GM19193 (cell line): ENCODE data around the gene GINS1.

Experiments
- POLR2A ChIP-seq: IDR thresholded peaks from 4 replicates; pipeline ENCODE4 v1.6.1; 2011; ENCODE audit not compliant: insufficient read depth, insufficient read length; ENCODE audit errors: extremely low read depth

GINS1 gene

DNA sequence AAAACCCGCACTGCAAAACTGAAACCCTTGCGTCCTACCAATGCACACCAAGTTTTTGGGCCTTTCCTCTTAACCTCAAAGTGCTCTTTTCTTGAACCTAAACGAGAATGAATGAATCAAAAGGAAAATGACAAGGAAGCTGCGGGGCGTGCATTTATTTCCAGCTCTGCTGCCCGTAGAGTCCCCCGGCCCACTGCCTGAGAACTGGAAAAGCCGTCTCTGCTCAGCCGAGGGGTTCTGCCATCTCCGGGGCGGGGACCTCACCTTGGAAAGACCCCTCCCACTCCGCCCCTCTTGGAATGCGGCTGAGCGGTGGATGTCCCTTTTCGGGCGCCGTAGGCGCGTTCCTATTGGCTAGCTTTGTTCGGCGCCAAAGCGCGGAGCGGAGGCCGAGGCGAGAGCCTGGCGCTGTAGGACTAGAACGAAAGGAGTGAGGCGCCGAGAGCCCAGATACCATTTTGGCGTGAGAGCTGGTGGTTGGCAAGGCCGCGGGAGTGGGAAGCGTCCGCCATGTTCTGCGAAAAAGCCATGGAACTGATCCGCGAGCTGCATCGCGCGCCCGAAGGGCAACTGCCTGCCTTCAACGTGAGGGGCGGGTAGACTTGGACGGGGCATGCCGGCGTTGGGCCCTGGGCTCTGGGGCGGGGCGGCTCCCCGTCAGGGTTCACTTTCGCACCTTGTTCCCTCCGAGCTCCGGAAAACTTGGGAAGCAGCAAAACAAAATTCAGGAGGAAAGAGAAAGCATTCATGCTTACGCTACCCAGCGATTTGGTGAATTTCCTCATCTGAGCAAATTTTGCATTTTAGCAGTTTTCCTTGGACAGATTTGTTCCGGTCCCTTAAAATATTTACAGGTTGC is at the start of gene GINS1:
Gene GINS1, plus strand, starts transcription at position 363 of the 859 bp plus-strand sequence. Its CDS starts 148 bp downstream, at position 511.
- TF ChIP-seq POLR2A = peak; percentile 91

DNA sequence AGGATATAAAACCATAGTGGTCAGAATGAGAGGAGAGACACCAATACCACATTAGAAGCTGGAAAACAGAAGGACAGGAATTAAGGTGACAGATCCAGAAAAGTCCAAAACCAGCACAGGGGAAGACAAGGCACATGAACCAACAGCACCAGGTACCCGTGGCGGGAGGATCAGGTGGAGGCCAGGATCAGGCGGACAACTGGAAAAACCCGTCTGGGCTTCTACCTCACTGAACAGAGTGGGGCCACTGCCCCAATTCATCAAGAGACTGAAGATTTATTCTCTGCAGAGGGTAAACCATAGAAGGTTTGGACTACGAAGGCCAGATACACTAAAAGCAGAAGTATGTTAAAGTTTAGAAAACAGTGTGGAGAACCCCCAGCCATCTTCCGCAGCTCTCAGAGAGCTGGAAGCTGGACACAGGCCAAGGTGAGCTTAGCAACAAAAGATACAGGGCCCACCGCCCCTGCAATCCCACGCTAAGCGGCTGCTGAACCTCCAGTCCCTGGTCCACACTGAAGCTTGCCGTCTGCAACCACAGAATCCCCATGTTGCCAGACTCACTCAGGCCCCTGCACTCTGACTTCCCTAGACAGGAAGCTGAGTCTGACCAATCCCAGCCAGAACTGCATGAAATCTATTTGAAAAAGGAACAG is 46.7 kb upstream of the GINS1 start:
- no peak for TF ChIP-seq POLR2A

GRCh38 chr20:25361287-25361683 is 46.2 kb upstream of the GINS1 start:
- TF ChIP-seq POLR2A = no peak

DNA sequence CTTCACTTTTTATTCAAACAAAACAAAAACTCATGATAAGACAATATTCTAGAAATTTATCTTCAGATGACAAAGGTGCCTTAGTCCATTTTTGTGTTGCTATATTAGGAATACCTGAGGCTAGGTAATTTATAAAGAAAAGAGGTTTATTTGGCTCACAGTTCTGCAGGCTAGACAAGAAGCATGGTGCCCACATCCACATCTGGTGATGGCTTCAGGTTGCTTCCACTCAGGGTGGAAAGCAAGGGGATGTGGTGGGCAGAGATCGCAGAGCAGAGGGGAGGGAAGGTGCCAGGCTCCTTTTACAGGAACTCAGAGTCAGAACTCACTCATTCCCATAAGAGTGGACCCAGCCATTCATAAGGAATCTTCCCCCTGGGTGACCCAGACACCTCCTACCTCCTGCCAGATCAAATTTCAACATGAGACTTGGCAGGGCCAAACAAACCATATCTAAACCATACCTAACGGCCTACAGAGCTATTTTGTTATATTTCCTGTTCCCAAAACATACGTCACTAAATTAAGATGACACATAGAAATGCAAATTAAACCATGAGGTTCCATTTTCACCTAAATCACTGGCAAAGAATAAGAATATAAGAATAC is 43.2 kb upstream of the GINS1 start:
- no peak for TF ChIP-seq POLR2A

DNA sequence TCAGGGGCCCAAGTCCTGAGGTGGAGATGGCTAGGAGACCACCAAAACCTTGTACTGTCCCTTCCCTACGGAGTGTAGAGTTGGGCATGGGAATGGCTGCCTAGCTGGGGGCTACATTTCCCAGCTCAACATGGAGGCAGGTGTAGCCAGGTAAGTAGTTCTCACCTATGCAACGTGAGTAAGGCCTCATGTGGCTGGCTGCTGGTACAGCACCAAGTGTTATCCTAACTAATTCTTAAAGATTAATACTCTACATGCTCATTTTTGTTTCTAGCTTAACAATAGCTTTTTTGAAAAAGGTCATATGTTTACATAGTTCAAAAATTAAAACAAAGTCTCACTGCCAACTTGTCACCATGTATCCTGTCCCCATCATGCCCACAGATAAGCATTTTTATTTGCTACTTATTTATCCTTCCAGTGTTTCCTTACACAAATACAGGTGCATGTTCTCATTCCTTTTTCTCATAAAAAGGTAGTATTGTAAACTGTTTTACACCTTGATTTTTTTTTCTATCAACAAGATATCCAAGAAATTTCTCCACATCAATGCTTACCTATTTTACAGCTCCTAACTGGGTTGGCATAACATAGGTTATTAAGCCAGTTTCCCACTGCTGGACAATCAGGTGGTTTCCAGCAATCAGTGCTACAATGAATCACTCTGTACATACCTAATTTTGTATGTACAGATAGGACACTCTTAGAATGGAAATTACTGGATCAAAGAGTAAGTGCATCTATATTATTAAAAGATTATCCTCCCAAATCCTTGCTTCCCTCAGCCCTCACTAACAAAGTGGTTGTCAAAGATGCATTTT is 42.4 kb upstream of the GINS1 start:
- TF ChIP-seq POLR2A = no peak

- no peak for TF ChIP-seq POLR2A
These were observed 38.9 kb upstream of the GINS1 start for GRCh38 chr20:25368526-25368925.

DNA sequence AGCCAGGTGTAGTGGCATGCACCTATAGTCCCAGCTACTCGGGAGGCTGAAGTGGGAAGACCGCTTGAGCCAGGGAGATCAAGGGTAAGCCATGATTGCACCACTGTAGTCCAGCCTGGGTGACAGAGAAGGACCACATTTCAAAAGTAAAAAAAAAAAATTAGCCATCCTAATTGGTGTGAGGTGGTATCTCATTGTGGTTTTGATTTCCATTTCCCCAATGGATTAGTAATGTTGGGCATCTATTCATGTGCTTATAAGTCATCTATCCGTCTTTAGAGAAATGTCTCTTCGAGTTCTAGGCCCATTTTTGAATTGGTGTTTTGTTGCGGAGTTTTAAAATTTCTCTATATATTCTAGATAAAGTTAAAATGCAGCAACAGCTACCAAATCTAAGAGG is 38.5 kb upstream of the GINS1 start:
- no peak for TF ChIP-seq POLR2A

DNA sequence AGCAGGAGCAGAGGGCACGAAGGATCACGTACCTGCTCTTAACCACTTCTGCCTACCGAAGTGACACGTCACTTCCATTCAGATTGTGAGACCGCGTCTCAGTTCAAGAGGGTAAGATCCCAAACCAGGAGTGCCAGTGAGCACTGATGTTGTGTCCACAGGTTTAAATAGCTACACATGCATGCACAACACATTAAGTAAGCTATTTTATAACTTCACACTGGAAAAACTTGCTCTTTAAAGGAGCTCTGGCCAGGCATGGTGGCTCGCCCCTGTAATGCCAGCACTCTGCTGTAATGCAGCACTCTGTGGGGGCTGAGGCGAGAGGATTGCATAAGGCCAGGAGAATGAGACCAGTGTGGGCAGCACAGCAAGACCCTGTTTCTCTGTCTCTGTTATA is 37.9 kb upstream of the GINS1 start:
- TF ChIP-seq POLR2A = no peak

GRCh38 chr20:25369971-25370370 is 37.5 kb upstream of the GINS1 start:
- TF ChIP-seq POLR2A = no peak

DNA sequence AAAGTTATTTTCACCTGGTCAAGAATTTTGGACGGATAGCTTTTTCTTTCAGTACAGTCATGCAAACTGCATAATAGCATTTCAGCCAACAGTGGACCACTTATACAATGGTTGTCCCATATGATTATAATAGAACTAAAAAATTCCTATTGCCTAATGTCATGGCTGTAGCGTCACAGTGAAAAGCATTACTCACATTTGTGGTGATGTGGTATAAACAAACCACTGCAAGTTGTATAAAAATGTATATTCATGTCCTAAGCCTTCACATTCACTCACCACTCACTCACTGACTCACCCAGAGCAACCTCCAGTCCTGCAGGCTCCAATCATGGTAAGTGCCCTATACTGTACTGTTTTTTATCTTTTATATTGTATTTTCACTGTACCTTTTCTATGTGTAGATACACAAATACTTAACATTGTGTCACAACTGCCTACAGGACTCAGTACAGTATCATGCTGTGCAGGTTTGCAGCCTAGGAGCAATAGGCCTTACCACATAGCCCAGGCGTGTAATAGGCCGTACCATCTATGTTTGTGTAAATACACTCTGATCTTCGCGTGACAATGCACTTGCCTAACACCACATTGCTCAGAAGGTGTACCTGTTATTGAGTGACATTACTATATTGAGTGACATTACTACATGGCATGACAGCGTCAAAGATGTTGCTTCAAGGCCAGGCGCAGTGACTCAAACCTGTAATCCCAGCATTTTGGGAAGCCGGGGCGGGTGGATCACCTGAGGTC is 34.7 kb upstream of the GINS1 start:
- no peak for TF ChIP-seq POLR2A

DNA sequence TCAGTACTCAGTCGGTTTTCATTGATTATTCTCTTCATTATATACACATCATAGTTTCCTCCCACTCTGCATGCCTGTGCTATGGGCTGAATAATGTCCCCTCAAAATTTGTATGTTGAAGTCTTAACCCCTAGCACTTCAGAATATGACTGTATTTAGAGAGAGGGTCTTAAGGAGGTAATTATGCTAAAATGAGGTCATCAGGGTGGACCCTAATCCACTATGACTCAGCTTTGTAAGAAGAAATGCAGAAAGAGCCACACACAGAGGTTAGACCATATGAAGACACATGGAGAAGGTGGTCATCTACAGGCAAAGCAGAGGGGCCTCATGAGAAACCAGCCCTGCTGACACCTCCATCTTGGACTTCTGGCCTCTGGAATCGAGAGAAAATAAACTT is 32.6 kb upstream of the GINS1 start:
- no peak for TF ChIP-seq POLR2A

GRCh38 chr20:25376236-25376635 is 31.2 kb upstream of the GINS1 start:
- no peak for TF ChIP-seq POLR2A

GRCh38 chr20:25376886-25377285 is 30.6 kb upstream of the GINS1 start:
- no peak for TF ChIP-seq POLR2A

- no peak for TF ChIP-seq POLR2A
These were observed 29.1 kb upstream of the GINS1 start for GRCh38 chr20:25378189-25378883.
